ENCODE results near the gene MTX1.
A peak's percentile ranks its signal among the peaks of the same experiment; 100 is the strongest.

MTX1 gene

GRCh38 chr1:155202198-155202597 lies 6.3 kb upstream of the MTX1 start:
- Histone ChIP-seq H3K36me3 (peaks cover 10% of the 10 kb centered on the region), H3K27me3 (no peaks in the 10 kb centered on the region), H3K4me1 (ENCODE audit: control insufficient read depth in 1 of 2, insufficient read depth in 1 of 2, low read depth in 1 of 2, low read length in 1 of 2) (peaks cover 6% of the 10 kb centered on the region in 2 experiments), H3K27ac (no peak overlapping the region), H3K9me3 (no peaks in the 10 kb centered on the region), H3K4me3 (ENCODE audit: low read depth in 1 of 2, low read length in 1 of 2) (no peak overlapping the region)
- TF ChIP-seq CTCF (IDR thresholded peaks at IDR 0.05) = no peak

- no peak overlapping the region for H3K4me3 ChIP-seq (ENCODE audit: low read depth in 1 of 2, low read length in 1 of 2)
- H3K4me1 ChIP-seq (ENCODE audit: control insufficient read depth in 1 of 2, insufficient read depth in 1 of 2, low read depth in 1 of 2, low read length in 1 of 2) = peaks cover 13% of the 10 kb centered on the region in 2 experiments
- H3K9me3 ChIP-seq = no peaks in the 10 kb centered on the region
- no peak overlapping the region for H3K27ac ChIP-seq
- TF ChIP-seq CTCF (IDR thresholded peaks at IDR 0.05) = no peak
- H3K27me3 ChIP-seq = no peaks in the 10 kb centered on the region
- H3K36me3 ChIP-seq = peaks cover 3% of the 10 kb centered on the region
Measured at GRCh38 chr1:155202731-155203515, 5.6 kb upstream of the MTX1 start.

- no peaks in the 10 kb centered on the region for H3K9me3 ChIP-seq
- TF ChIP-seq CTCF (IDR thresholded peaks at IDR 0.05) = no peak
- H3K4me1 ChIP-seq (ENCODE audit: control insufficient read depth in 1 of 2, insufficient read depth in 1 of 2, low read depth in 1 of 2, low read length in 1 of 2) = peaks cover 28 to 34% of the 10 kb centered on the region in 2 experiments
- H3K4me3 ChIP-seq (ENCODE audit: low read depth in 1 of 2, low read length in 1 of 2) = no peak overlapping the region
- no peak overlapping the region for H3K27ac ChIP-seq
- no peaks in the 10 kb centered on the region for H3K27me3 ChIP-seq
- no peaks in the 10 kb centered on the region for H3K36me3 ChIP-seq
Measured at GRCh38 chr1:155205035-155205434, 3.5 kb upstream of the MTX1 start.

- TF ChIP-seq CTCF (IDR thresholded peaks at IDR 0.05) = no peak
- no peak overlapping the region for H3K27ac ChIP-seq
- H3K4me1 ChIP-seq (ENCODE audit: control insufficient read depth in 1 of 2, insufficient read depth in 1 of 2, low read depth in 1 of 2, low read length in 1 of 2) = peaks cover 38 to 43% of the 10 kb centered on the region in 2 experiments
- H3K4me3 ChIP-seq (ENCODE audit: low read depth in 1 of 2, low read length in 1 of 2) = no peak overlapping the region
- H3K27me3 ChIP-seq = no peaks in the 10 kb centered on the region
- H3K36me3 ChIP-seq = no peaks in the 10 kb centered on the region
- no peaks in the 10 kb centered on the region for H3K9me3 ChIP-seq
Measured at GRCh38 chr1:155205969-155206593, 2.4 kb upstream of the MTX1 start.

GRCh38 chr1:155206891-155207805 lies 1.3 kb upstream of the MTX1 start:
- TF ChIP-seq CTCF (IDR thresholded peaks at IDR 0.05) = peak; percentile 86
- Histone ChIP-seq H3K36me3 (peaks cover 6% of the 10 kb centered on the region), H3K4me3 (ENCODE audit: low read depth in 1 of 2, low read length in 1 of 2) (peak overlapping the region; percentile 74 to 87), H3K9me3 (no peaks in the 10 kb centered on the region), H3K27me3 (no peaks in the 10 kb centered on the region), H3K4me1 (ENCODE audit: control insufficient read depth in 1 of 2, insufficient read depth in 1 of 2, low read depth in 1 of 2, low read length in 1 of 2) (peaks cover 49 to 50% of the 10 kb centered on the region in 2 experiments), H3K27ac (peak overlapping the region; percentile 99)

Measured in neutrophil (primary cell).